Ascending aorta (tissue), 2 donors: Measurements from ENCODE around the gene PTGDS. TPM values are rescaled to one million over a fixed set of nuclear protein-coding genes. Genes with fewer than 3 reads are reported as not detected.

Source experiments
- DNase-seq, 2 donors: peaks; one replicate each; pipeline ENCODE4 v3.0.0-alpha.2; 2019; ENCODE audit warnings: low spot score in 2 of 2
- H3K27ac ChIP-seq, 2 donors: fragments of 200-600 bp; sonication (generic); one replicate each; pipeline ENCODE4 v1.5.1; 2016 to 2017; ENCODE audit warnings: mild to moderate bottlenecking in 1 of 2
- H3K27me3 ChIP-seq: fragments of 200-600 bp; sonication (generic); one replicate; pipeline ENCODE4 v1.5.1; 2017
- H3K36me3 ChIP-seq, 2 donors: fragments of 200-600 bp; sonication (generic); one replicate each; pipeline ENCODE4 v1.5.1; 2016
- H3K4me1 ChIP-seq, 2 donors: fragments of 200-600 bp; sonication (generic); one replicate each; pipeline ENCODE4 v1.5.1; 2016 to 2017; ENCODE audit warnings: mild to moderate bottlenecking in 1 of 2
- H3K4me3 ChIP-seq, 2 donors: fragments of 200-600 bp; sonication (generic); one replicate each; pipeline ENCODE4 v1.5.1; 2016 to 2017; ENCODE audit warnings: mild to moderate bottlenecking in 1 of 2
- H3K9me3 ChIP-seq, 2 donors: fragments of 200-600 bp; sonication (generic); one replicate each; pipeline ENCODE4 v1.5.1; 2016
- CTCF ChIP-seq, 3 experiments: fragments of 200-600 bp in 2 of 3; fragments of 450-650 bp in 1 of 3; sonication (generic) in 2 of 3; IDR thresholded peaks; one replicate each; pipeline ENCODE4 v1.5.1; 2016 to 2019; ENCODE audit warnings: antibody characterized with exemption in 3 of 3, mild to moderate bottlenecking in 1 of 3, moderate library complexity in 1 of 3
- intact Hi-C: fragments of 100-400 bp; cut with DNase I; formaldehyde crosslinking; loops from one replicate; pipeline ENCODE4 v1.15.1; 2023
- total RNA-seq: library from RNA; depleted of rRNA; stranded (reverse); fragments of >200 nt; gene quantifications from one replicate; pipeline ENCODE4 v1.1.0, GENCODE V29; 2016

PTGDS gene
- total RNA-seq, 1 donor from 2014 or later: 68.3 TPM

DNA sequence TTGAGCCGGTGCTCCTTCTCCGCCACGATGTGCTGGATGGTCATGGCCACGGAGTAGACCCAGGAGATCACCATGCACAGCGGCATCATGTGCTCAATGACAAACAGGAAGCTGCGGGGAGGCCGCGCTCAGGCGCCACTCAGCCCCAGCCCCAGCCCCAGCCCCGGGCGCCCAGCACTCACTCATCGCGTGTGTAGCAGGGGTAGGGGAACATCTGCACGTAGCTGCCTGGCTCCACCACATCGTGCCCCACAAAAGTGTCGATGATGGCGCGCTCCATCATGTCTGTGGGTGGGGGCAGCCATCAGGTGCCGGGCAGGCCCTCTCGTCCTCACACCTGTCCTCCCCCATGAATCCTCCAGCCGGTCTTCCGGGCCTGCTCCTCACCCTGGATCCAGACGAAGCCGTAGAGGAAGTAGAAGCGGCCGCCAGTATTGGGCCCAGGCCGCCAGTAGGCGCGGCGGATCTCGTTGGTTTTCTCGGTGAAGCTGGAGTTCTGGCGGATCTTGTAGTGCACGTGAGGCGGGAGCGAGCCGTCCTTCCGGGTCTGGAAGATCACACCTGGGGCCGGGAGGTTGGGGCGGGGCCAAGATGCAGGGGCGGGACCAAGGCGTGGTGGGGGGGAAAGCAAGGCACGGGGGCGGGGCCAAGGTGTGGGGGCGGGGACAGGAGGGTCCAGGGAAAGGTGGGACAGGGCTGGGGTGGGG, 40.6 kb downstream of the PTGDS start:
- Histone ChIP-seq H3K4me1 (no peaks in the 10 kb centered on the region), H3K4me3 (no peak overlapping the region), H3K27me3 (no peaks in the 10 kb centered on the region), H3K9me3 (no peaks in the 10 kb centered on the region), H3K36me3 (peaks cover 43 to 62% of the 10 kb centered on the region in 2 donors), H3K27ac (no peak overlapping the region)
- DNase-seq: no peak
- intact Hi-C loops: no loop called here
- TF ChIP-seq CTCF (IDR thresholded peaks at IDR 0.05): no peak

GRCh38 chr9:137018761-137019559, 41.7 kb downstream of the PTGDS start:
- H3K36me3 ChIP-seq: peaks cover 38 to 55% of the 10 kb centered on the region in 2 donors
- H3K4me1 ChIP-seq: no peaks in the 10 kb centered on the region
- no peak overlapping the region for H3K4me3 ChIP-seq
- DNase-seq: no peak
- H3K27me3 ChIP-seq: no peaks in the 10 kb centered on the region
- no peak for TF ChIP-seq CTCF (IDR thresholded peaks at IDR 0.05)
- H3K27ac ChIP-seq: no peak overlapping the region
- no peaks in the 10 kb centered on the region for H3K9me3 ChIP-seq
- intact Hi-C loops: no loop called here

- no peak for TF ChIP-seq CTCF (IDR thresholded peaks at IDR 0.05)
- Histone ChIP-seq H3K27me3 (no peaks in the 10 kb centered on the region), H3K27ac (no peak overlapping the region), H3K4me3 (no peak overlapping the region), H3K36me3 (peaks cover 29 to 43% of the 10 kb centered on the region in 2 donors), H3K4me1 (no peaks in the 10 kb centered on the region), H3K9me3 (no peaks in the 10 kb centered on the region)
- no peak for DNase-seq
- intact Hi-C loops: no loop called here
These were observed 42.8 kb downstream of the PTGDS start for GRCh38 chr9:137019891-137020683.

- no peaks in the 10 kb centered on the region for H3K27me3 ChIP-seq
- no peak for DNase-seq
- H3K9me3 ChIP-seq: no peaks in the 10 kb centered on the region
- H3K27ac ChIP-seq: no peak overlapping the region
- peaks cover 20 to 34% of the 10 kb centered on the region in 2 donors for H3K36me3 ChIP-seq
- no peak overlapping the region for H3K4me3 ChIP-seq
- H3K4me1 ChIP-seq: no peaks in the 10 kb centered on the region
- no peak for TF ChIP-seq CTCF (IDR thresholded peaks at IDR 0.05)
- intact Hi-C loops: no loop called here
These were observed 43.7 kb downstream of the PTGDS start for GRCh38 chr9:137020771-137021567.

DNA sequence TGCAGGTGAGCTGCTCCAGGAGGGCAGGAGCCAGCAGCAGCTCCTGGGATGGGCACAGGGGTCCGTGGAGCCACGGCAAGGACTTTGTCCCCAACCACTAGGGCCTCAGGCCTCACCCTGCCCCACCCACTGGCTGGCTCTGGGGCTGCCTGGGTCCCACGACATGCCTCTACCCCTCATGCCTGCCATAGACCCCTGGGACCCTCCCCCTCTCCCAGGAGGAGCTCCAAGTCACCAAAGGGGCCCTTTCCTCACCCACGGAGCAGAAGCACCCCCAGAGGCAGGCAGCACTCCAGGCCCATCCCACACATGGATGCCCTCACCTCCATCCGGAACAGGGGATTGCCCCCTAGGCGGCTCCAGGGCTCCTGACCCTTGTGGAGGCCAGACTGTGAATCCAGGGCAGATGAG, 44.3 kb downstream of the PTGDS start:
- intact Hi-C loops: no loop called here
- Histone ChIP-seq H3K4me3 (no peak overlapping the region), H3K27me3 (no peaks in the 10 kb centered on the region), H3K27ac (no peak overlapping the region), H3K36me3 (peaks cover 19 to 28% of the 10 kb centered on the region in 2 donors), H3K4me1 (no peaks in the 10 kb centered on the region), H3K9me3 (no peaks in the 10 kb centered on the region)
- DNase-seq: no peak
- no peak for TF ChIP-seq CTCF (IDR thresholded peaks at IDR 0.05)
